DOHH2 (cell line): ENCODE results near the gene DOK6.

Experiments
- CTCF ChIP-seq: fragments of 200-600 bp; sonication (generic); IDR thresholded peaks from one replicate; pipeline ENCODE4 v1.5.1; 2014; ENCODE audit warnings: antibody characterized with exemption, mild to moderate bottlenecking, low read depth, low read length; ENCODE audit not compliant: poor library complexity, severe bottlenecking
- EZH2phosphoT487 ChIP-seq: fragments of 200-600 bp; sonication (generic); IDR thresholded peaks from 2 replicates; pipeline ENCODE4 v1.6.1; 2017; ENCODE audit warnings: borderline replicate concordance, mild to moderate bottlenecking, antibody characterized with exemption, low read length, moderate library complexity, mixed read lengths

GRCh38 chr18:69894467-69894866, 493.8 kb downstream of the DOK6 start:
- TF ChIP-seq CTCF (no peak), EZH2phosphoT487 (no peak)
